A549 treated with AZD2906 at 1 μM for 4 hours (cell line): Measurements from ENCODE around the gene KLF2. TPM values are rescaled to one million over a fixed set of nuclear protein-coding genes. Genes with fewer than 3 reads are reported as not detected.

Experiments used
- total RNA-seq: library from RNA; stranded (reverse); fragments of 200-300 nt; extraction: Qiagen RNA extraction; gene quantifications from 5 replicates; pipeline ENCODE4 v1.2.3, GENCODE V29; 2022

Gene KLF2
- total RNA-seq, result 13.1 to 34.2 TPM (median 27.7 TPM) in 5 replicates

GRCh38 chr19:16324384-16325160 lies at the start of gene KLF2:
Gene KLF2, plus strand, starts transcription at chr19:16324826. Its CDS starts 98 bp downstream, at chr19:16324924.

Other genes with a start within 250 kb of the KLF2 start
- gene TPM4, start 248.3 kb upstream of the KLF2 start, total RNA-seq, result 380 to 506 TPM (median 445 TPM) in 5 replicates
- 47.7 to 103 TPM (median 50.2 TPM) in 5 replicates for gene RAB8A, start 212.9 kb upstream of the KLF2 start, total RNA-seq
- gene HSH2D, start 181.1 kb upstream of the KLF2 start, total RNA-seq, result 0.06 to 0.09 TPM (median 0.08 TPM) in 4 of 5 replicates, not detected in the other
- not detected in 5 replicates for gene CIB3, start 151.3 kb upstream of the KLF2 start, total RNA-seq
- 93.0 to 96.1 TPM (median 93.9 TPM) in 5 replicates for gene FAM32A, start 139.4 kb upstream of the KLF2 start, total RNA-seq
- 62.4 to 71.5 TPM (median 70.9 TPM) in 5 replicates for gene AP1M1, start 126.9 kb upstream of the KLF2 start, total RNA-seq
- gene EPS15L1, start 147.1 kb downstream of the KLF2 start, total RNA-seq, result 14.2 to 17.6 TPM (median 16.7 TPM) in 5 replicates
- gene CALR3, start 171.3 kb downstream of the KLF2 start, total RNA-seq, result 0.07 to 0.14 TPM in 2 of 5 replicates, not detected in the others
- 2.6 to 3.1 TPM (median 2.7 TPM) in 5 replicates for gene C19orf44, start 171.6 kb downstream of the KLF2 start, total RNA-seq
- 28.5 to 33.3 TPM (median 30.9 TPM) in 5 replicates for gene CHERP, start 217.6 kb downstream of the KLF2 start, total RNA-seq
- 17.3 to 19.4 TPM (median 18.0 TPM) in 5 replicates for gene SLC35E1, start 247.6 kb downstream of the KLF2 start, total RNA-seq